Astrocyte (in vitro differentiated cells and primary cell): ENCODE results near the gene RTN1.

Experiments used
- EZH2 ChIP-seq: IDR thresholded peaks from 2 replicates; pipeline ENCODE4 v1.6.1; 2012; ENCODE audit warnings: mild to moderate bottlenecking, low read length, inconsistent platforms; ENCODE audit not compliant: insufficient read depth
- TF ChIP-seq, protein P1 (sequence below): IDR thresholded peaks from 2 replicates; pipeline ENCODE4 v1.5.1; 2011; ENCODE audit warnings: low read depth, mild to moderate bottlenecking, inconsistent platforms, low read length, moderate library complexity; ENCODE audit not compliant: insufficient read depth

DNA sequence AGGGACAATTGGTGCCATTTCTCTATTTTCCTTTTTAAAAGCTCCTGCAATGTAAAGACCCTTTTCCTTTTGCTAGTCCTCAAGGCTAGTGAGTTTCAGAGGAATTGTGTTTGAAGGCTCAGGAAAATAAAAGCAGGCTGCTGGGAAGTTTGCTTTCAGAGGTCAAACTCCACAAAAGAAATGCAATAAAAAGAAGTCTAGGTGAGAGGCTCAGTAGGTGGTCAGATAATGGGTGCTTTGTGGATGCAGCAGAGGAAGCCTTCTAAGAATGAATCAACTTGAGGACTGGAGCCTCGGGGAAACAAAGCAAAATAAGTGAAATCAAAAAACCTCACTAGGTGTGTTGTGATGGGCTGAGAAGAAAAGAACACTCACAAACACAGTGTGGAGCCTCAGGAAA, 304.3 kb downstream of the RTN1 start:
- TF ChIP-seq, protein P1, sequence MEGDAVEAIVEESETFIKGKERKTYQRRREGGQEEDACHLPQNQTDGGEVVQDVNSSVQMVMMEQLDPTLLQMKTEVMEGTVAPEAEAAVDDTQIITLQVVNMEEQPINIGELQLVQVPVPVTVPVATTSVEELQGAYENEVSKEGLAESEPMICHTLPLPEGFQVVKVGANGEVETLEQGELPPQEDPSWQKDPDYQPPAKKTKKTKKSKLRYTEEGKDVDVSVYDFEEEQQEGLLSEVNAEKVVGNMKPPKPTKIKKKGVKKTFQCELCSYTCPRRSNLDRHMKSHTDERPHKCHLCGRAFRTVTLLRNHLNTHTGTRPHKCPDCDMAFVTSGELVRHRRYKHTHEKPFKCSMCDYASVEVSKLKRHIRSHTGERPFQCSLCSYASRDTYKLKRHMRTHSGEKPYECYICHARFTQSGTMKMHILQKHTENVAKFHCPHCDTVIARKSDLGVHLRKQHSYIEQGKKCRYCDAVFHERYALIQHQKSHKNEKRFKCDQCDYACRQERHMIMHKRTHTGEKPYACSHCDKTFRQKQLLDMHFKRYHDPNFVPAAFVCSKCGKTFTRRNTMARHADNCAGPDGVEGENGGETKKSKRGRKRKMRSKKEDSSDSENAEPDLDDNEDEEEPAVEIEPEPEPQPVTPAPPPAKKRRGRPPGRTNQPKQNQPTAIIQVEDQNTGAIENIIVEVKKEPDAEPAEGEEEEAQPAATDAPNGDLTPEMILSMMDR: no peak
- no peak for TF ChIP-seq EZH2
